Mesendoderm (in vitro differentiated cells): ENCODE data around the gene GBA3.

ENCODE experiments used
- DNase-seq: peaks from one replicate; pipeline ENCODE4 v3.0.0; 2013
- H2AK5ac ChIP-seq: 2 replicates; pipeline ENCODE4 v1.6.1; 2013; ENCODE audit warnings: low read length, inconsistent platforms
- H2BK120ac ChIP-seq: 2 replicates; pipeline ENCODE4 v1.6.1; 2013; ENCODE audit warnings: low read depth, mild to moderate bottlenecking, low read length, moderate library complexity, mixed read lengths
- H2BK15ac ChIP-seq: replicated peaks from 2 replicates; pipeline ENCODE4 v1.6.1; 2013; ENCODE audit warnings: low read depth, mild to moderate bottlenecking, moderate library complexity
- H2BK5ac ChIP-seq: 2 replicates; pipeline ENCODE4 v1.6.1; 2013; ENCODE audit warnings: low read length, inconsistent platforms
- H3K18ac ChIP-seq: 2 replicates; pipeline ENCODE4 v1.6.1; 2013; ENCODE audit warnings: mild to moderate bottlenecking, low read length, mixed read lengths
- H3K23ac ChIP-seq: one replicate; pipeline ENCODE4 v1.6.1; 2013; ENCODE audit warnings: low read length
- H3K27ac ChIP-seq: 2 replicates; pipeline ENCODE4 v1.5.1; 2013; ENCODE audit warnings: low read depth, mild to moderate bottlenecking, inconsistent platforms, low read length, moderate library complexity
- H3K27me3 ChIP-seq: 2 replicates; pipeline ENCODE4 v1.6.1; 2013; ENCODE audit warnings: low read length, control low read depth, mild to moderate bottlenecking, inconsistent platforms; ENCODE audit not compliant: insufficient read depth, poor library complexity
- H3K36me3 ChIP-seq: 2 replicates; pipeline ENCODE4 v1.6.1; 2013; ENCODE audit warnings: low read length, inconsistent platforms; ENCODE audit not compliant: control insufficient read depth, insufficient read depth
- H3K4ac ChIP-seq: one replicate; pipeline ENCODE4 v1.6.1; 2013; ENCODE audit warnings: low read depth, mild to moderate bottlenecking, low read length, moderate library complexity
- H3K4me1 ChIP-seq: 2 replicates; pipeline ENCODE4 v1.6.1; 2013; ENCODE audit warnings: low read depth, low read length, inconsistent platforms; ENCODE audit not compliant: control insufficient read depth
- H3K4me2 ChIP-seq: 2 replicates; pipeline ENCODE4 v1.6.1; 2013; ENCODE audit warnings: low read length
- H3K4me3 ChIP-seq: 2 replicates; pipeline ENCODE4 v1.5.1; 2013; ENCODE audit warnings: mild to moderate bottlenecking, low read length
- H3K56ac ChIP-seq: one replicate; pipeline ENCODE4 v1.6.1; 2013; ENCODE audit warnings: low read length
- H3K79me1 ChIP-seq: 2 replicates; pipeline ENCODE4 v1.6.1; 2013; ENCODE audit warnings: low read length, inconsistent platforms
- H3K79me2 ChIP-seq: 2 replicates; pipeline ENCODE4 v1.6.1; 2013; ENCODE audit warnings: mild to moderate bottlenecking, low read length; ENCODE audit not compliant: control insufficient read depth, insufficient read depth
- H3K9ac ChIP-seq: 2 replicates; pipeline ENCODE4 v1.6.1; 2013; ENCODE audit warnings: low read length, inconsistent platforms
- H4K5ac ChIP-seq: one replicate; pipeline ENCODE4 v1.6.1; 2013; ENCODE audit warnings: low read length
- H4K8ac ChIP-seq: one replicate; pipeline ENCODE4 v1.6.1; 2013; ENCODE audit warnings: low read depth, mild to moderate bottlenecking, control low read depth, low read length, moderate library complexity
- WGBS: extraction: QIAGEN DNeasy Blood & Tissue Kit; methylation state at CpG from one replicate; pipeline ENCODE4 v1.1.7; 2013; ENCODE audit warnings: low lambda C conversion rate, missing lambda C conversion rate; ENCODE audit not compliant: insufficient coverage; ENCODE audit errors: extremely low coverage; 5-methylcytosine and 5-hydroxymethylcytosine counted together

GBA3 gene

DNA sequence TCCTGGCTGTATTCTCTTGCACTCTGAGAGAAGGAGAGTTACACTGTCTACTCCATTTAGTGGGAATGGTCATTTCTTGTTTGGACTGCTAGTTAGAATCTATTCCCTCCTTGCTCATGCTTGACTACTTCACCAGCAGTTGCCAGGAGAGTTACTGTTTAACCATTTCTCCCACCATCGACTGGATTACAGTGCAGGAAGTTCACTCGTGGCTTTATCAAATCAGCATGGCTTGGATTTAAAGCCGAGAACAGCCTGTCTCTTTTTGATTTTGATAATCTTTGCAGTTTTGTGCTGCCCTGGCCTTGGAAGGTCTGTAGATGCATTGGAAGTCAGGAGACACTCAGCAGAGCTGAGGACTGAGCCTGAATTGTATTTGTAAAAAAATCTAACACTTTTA lies 3.2 kb downstream of the GBA3 start:
- DNase-seq: no peak
- Histone ChIP-seq H2BK120ac (no peak overlapping the region), H3K4me3 (no peak overlapping the region), H2BK5ac (no peak overlapping the region), H3K56ac (no peak overlapping the region), H4K8ac (no peak overlapping the region), H3K4me2 (no peak overlapping the region), H3K4me1 (no peaks in the 10 kb centered on the region), H3K18ac (no peak overlapping the region), H3K79me2 (no peaks in the 10 kb centered on the region), H3K9ac (no peak overlapping the region), H2BK15ac (no peak overlapping the region), H3K27ac (no peak overlapping the region), H3K27me3 (no peaks in the 10 kb centered on the region), H3K4ac (no peak overlapping the region), H3K23ac (no peak overlapping the region), H3K36me3 (no peaks in the 10 kb centered on the region), H2AK5ac (no peak overlapping the region), H3K79me1 (no peaks in the 10 kb centered on the region), H4K5ac (no peak overlapping the region)
- WGBS: no CpG with 5 or more reads among the region's 3 CpGs

DNA sequence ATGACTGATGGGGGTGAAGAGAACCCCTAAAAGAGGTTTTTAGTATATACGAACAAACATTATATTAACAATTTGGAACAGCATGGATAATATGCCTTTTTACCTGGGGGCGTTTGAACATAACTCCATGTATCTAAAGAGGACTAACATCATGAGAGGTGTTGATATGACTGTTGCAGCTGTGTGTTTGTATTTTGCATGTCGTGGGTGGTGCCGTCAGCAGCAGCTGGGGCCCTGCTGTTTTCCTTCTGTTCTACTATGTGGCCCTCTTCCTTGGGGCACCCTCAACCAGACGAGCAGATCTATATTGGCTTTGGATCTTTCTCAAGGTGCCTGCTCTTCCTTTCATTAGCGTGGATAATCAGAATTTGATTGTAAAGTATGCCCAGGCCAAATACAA lies 11.2 kb downstream of the GBA3 start:
- DNase-seq: no peak
- no CpG with 5 or more reads among the region's 6 CpGs for WGBS
- Histone ChIP-seq H3K23ac (no peak overlapping the region), H3K4me3 (no peak overlapping the region), H3K18ac (no peak overlapping the region), H2BK15ac (no peak overlapping the region), H4K5ac (no peak overlapping the region), H2BK120ac (no peak overlapping the region), H3K36me3 (no peaks in the 10 kb centered on the region), H2BK5ac (no peak overlapping the region), H4K8ac (no peak overlapping the region), H3K56ac (no peak overlapping the region), H3K4ac (no peak overlapping the region), H3K4me1 (no peaks in the 10 kb centered on the region), H3K4me2 (no peak overlapping the region), H3K27me3 (no peaks in the 10 kb centered on the region), H3K79me1 (no peaks in the 10 kb centered on the region), H3K9ac (no peak overlapping the region), H2AK5ac (no peak overlapping the region), H3K79me2 (no peaks in the 10 kb centered on the region), H3K27ac (no peak overlapping the region)

DNA sequence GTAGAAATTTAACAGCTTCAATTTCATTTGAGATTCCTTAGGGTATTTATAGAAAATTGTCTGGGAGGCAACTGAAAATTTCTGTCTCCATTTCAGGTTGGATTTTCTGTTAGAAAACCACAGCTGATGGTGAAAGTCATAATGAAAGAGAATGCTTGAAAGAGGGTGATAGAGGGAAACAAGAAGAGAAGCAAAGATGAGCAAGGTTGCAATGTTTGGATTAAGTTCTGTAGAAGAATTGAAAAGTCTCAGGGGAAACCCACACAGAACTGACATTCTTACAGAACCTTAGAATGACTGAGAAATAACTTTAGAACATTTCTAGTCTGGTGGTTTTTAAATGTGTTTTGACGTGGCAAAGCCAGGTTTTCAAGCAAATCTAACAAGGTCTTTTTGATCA lies 14.7 kb downstream of the GBA3 start:
- Histone ChIP-seq H3K27me3 (no peaks in the 10 kb centered on the region), H2BK120ac (no peak overlapping the region), H4K8ac (no peak overlapping the region), H3K56ac (no peak overlapping the region), H3K4me1 (no peaks in the 10 kb centered on the region), H2BK15ac (no peak overlapping the region), H3K4me3 (no peak overlapping the region), H3K79me2 (no peaks in the 10 kb centered on the region), H3K79me1 (no peaks in the 10 kb centered on the region), H3K4me2 (no peak overlapping the region), H2AK5ac (no peak overlapping the region), H2BK5ac (no peak overlapping the region), H3K27ac (no peak overlapping the region), H3K9ac (no peak overlapping the region), H3K4ac (no peak overlapping the region), H4K5ac (no peak overlapping the region), H3K18ac (no peak overlapping the region), H3K23ac (no peak overlapping the region), H3K36me3 (no peaks in the 10 kb centered on the region)
- no peak for DNase-seq
- whole genome bisulfite sequencing: no CpG with 5 or more reads among the region's 1 CpG

DNA sequence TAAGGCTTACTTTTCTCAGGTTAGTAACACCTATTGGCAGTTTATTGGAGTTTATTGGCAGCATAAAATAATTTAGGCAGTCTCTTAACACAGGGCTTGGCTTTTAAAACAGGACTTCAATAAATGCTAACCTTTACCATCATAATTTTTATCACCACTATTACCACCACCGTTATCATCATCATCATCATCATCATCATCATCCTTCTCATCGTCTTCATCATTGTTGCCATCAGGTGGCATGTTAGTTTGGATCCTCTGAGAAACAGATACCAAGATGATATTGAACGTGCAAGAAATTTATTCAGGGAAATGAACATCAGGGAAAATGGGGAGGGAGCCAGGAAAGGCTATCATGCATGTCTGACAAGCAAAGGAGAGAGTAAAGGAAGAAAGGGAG lies 16.2 kb downstream of the GBA3 start:
- Histone ChIP-seq H4K8ac (no peak overlapping the region), H2BK5ac (no peak overlapping the region), H3K4me1 (no peaks in the 10 kb centered on the region), H3K23ac (no peak overlapping the region), H4K5ac (no peak overlapping the region), H3K56ac (no peak overlapping the region), H3K4ac (no peak overlapping the region), H3K79me1 (no peaks in the 10 kb centered on the region), H3K36me3 (no peaks in the 10 kb centered on the region), H3K4me2 (no peak overlapping the region), H3K18ac (no peak overlapping the region), H3K27ac (no peak overlapping the region), H2BK120ac (no peak overlapping the region), H2AK5ac (no peak overlapping the region), H2BK15ac (no peak overlapping the region), H3K79me2 (no peaks in the 10 kb centered on the region), H3K4me3 (no peak overlapping the region), H3K9ac (no peak overlapping the region), H3K27me3 (no peaks in the 10 kb centered on the region)
- DNase-seq: no peak
- 100% methylated on average over 2 of the region's 3 CpGs for WGBS

DNA sequence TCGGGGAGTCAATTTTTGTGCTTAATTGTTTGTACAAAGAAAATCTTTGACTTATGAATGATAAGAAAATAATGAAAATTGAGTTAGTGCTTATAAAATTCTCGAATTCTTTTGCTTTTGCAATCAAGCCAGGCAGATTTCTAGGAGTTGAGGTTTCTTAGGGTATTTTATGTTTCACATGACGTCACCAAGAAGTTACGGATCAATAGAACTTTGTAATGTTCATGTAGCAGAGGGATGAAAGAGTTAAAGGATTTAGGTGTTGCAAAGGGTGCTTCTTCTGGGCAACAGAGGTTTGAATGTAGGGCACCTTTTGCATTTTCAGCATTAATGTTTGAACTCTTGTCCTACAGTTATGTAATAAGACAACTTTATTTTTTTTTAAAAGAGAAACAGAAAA lies 19.4 kb downstream of the GBA3 start:
- H3K9ac ChIP-seq: no peak overlapping the region
- no peak overlapping the region for H4K5ac ChIP-seq
- H3K4ac ChIP-seq: no peak overlapping the region
- H3K4me3 ChIP-seq: no peak overlapping the region
- no peak overlapping the region for H3K18ac ChIP-seq
- H2AK5ac ChIP-seq: no peak overlapping the region
- WGBS: no CpG with 5 or more reads among the region's 4 CpGs
- no peaks in the 10 kb centered on the region for H3K4me1 ChIP-seq
- no peak overlapping the region for H3K56ac ChIP-seq
- DNase-seq: no peak
- no peak overlapping the region for H2BK120ac ChIP-seq
- H3K4me2 ChIP-seq: no peak overlapping the region
- H2BK5ac ChIP-seq: no peak overlapping the region
- no peaks in the 10 kb centered on the region for H3K36me3 ChIP-seq
- H3K27ac ChIP-seq: no peak overlapping the region
- no peaks in the 10 kb centered on the region for H3K79me1 ChIP-seq
- H3K23ac ChIP-seq: no peak overlapping the region
- no peaks in the 10 kb centered on the region for H3K79me2 ChIP-seq
- H2BK15ac ChIP-seq: no peak overlapping the region
- H3K27me3 ChIP-seq: no peaks in the 10 kb centered on the region
- H4K8ac ChIP-seq: no peak overlapping the region

DNA sequence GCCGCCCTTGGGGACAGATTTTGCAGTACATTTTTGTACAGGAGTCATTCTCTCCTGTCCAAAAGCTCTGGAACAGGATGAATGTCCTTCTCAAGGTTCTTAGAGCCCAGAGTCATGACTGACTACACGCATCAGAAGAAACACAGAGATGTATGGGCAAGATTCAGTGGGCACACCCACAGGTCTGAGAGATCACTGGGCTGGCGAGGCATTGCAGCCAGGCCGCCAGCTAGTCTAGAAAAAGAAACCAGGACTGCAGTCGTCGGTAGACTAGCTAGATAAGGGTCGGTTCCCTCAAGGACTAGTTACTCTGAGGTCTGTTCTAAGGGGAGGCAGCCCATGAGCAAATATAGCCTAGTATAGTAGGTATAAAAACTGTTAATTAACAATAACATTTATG lies 19.8 kb downstream of the GBA3 start:
- no peak overlapping the region for H3K18ac ChIP-seq
- no peaks in the 10 kb centered on the region for H3K79me1 ChIP-seq
- H2BK15ac ChIP-seq: no peak overlapping the region
- H2AK5ac ChIP-seq: no peak overlapping the region
- no CpG with 5 or more reads among the region's 7 CpGs for WGBS
- no peak overlapping the region for H3K4ac ChIP-seq
- no peak overlapping the region for H4K8ac ChIP-seq
- H3K9ac ChIP-seq: no peak overlapping the region
- no peaks in the 10 kb centered on the region for H3K27me3 ChIP-seq
- H3K23ac ChIP-seq: no peak overlapping the region
- no peak overlapping the region for H2BK5ac ChIP-seq
- no peaks in the 10 kb centered on the region for H3K4me1 ChIP-seq
- H2BK120ac ChIP-seq: no peak overlapping the region
- no peak overlapping the region for H3K27ac ChIP-seq
- H3K56ac ChIP-seq: no peak overlapping the region
- no peak overlapping the region for H3K4me3 ChIP-seq
- no peak overlapping the region for H3K4me2 ChIP-seq
- no peak overlapping the region for H4K5ac ChIP-seq
- no peaks in the 10 kb centered on the region for H3K36me3 ChIP-seq
- DNase-seq: no peak
- H3K79me2 ChIP-seq: no peaks in the 10 kb centered on the region
